ENCODE measurements around the gene LENG1.
"Not testable (repeated sequence)": the region's sequence is repeated elsewhere in the genome, so short reads cannot be mapped to it uniquely, and the experiment has no call there.

DNA sequence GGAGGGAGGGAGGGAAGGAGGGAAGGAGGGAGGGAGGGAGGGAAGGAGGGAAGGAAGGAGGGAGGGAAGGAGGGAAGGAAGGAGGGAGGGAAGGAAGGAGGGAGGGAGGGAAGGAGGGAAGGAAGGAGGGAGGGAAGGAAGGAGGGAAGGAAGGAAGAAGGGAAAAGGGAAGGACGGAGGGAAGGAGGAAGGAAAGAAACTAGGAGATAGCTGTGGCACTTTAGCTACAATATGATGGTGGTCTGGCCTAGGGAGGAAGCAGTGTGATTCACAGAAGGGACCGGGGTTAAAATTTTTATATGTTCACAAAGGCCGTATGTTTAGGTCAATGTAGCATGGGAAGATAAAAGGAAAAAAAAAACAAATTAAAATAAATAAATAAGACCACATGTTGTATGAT lies 22.4 kb upstream of the LENG1 start:
- TF ChIP-seq, protein P1, sequence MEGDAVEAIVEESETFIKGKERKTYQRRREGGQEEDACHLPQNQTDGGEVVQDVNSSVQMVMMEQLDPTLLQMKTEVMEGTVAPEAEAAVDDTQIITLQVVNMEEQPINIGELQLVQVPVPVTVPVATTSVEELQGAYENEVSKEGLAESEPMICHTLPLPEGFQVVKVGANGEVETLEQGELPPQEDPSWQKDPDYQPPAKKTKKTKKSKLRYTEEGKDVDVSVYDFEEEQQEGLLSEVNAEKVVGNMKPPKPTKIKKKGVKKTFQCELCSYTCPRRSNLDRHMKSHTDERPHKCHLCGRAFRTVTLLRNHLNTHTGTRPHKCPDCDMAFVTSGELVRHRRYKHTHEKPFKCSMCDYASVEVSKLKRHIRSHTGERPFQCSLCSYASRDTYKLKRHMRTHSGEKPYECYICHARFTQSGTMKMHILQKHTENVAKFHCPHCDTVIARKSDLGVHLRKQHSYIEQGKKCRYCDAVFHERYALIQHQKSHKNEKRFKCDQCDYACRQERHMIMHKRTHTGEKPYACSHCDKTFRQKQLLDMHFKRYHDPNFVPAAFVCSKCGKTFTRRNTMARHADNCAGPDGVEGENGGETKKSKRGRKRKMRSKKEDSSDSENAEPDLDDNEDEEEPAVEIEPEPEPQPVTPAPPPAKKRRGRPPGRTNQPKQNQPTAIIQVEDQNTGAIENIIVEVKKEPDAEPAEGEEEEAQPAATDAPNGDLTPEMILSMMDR (IDR thresholded peaks at IDR 0.05), result not testable (repeated sequence)
- not testable (repeated sequence) for TF ChIP-seq EZH2 (IDR thresholded peaks at IDR 0.05)
